RCC 7860 (cell line): ENCODE results near the gene MLANA.
A peak's percentile ranks its signal among the peaks of the same experiment; 100 is the strongest.

ENCODE experiments used
- DNase-seq: peaks from one replicate; pipeline ENCODE4 v3.0.0-alpha.2; 2015; ENCODE audit warnings: low spot score
- FAIRE-seq: peaks from 2 replicates; lab custom pipeline; 2012; peaks lifted over from hg19 to GRCh38; lab: Jason Lieb, UNC

MLANA gene

GRCh38 chr9:5897851-5898250 lies 7.2 kb downstream of the MLANA start:
- FAIRE-seq (no peak), DNase-seq (no peak)

GRCh38 chr9:5899292-5899691 lies 8.6 kb downstream of the MLANA start:
- no peak for DNase-seq
- FAIRE-seq: no peak

GRCh38 chr9:5900622-5901021 lies 9.9 kb downstream of the MLANA start:
- no peak for FAIRE-seq
- DNase-seq: no peak

GRCh38 chr9:5902377-5902776 lies 11.7 kb downstream of the MLANA start:
- FAIRE-seq (no peak), DNase-seq (no peak)

- DNase-seq (no peak), FAIRE-seq (no peak)
Observed at GRCh38 chr9:5908918-5909317, 18.2 kb downstream of the MLANA start.

- DNase-seq: peak; percentile 26
- FAIRE-seq: peak; percentile 82
Observed at GRCh38 chr9:5909976-5910375, 19.3 kb downstream of the MLANA start.

GRCh38 chr9:5910413-5911057 lies 19.8 kb downstream of the MLANA start:
- FAIRE-seq: no peak
- no peak for DNase-seq

GRCh38 chr9:5915438-5915837 lies 24.7 kb downstream of the MLANA start:
- no peak for FAIRE-seq
- no peak for DNase-seq

- DNase-seq: no peak
- FAIRE-seq: no peak
Observed at GRCh38 chr9:5917273-5917672, 26.6 kb downstream of the MLANA start.

- FAIRE-seq (no peak), DNase-seq (no peak)
Observed at GRCh38 chr9:5917888-5918287, 27.2 kb downstream of the MLANA start.

GRCh38 chr9:5918460-5918859 lies 27.8 kb downstream of the MLANA start:
- FAIRE-seq (no peak), DNase-seq (no peak)

- DNase-seq (no peak), FAIRE-seq (no peak)
Observed at GRCh38 chr9:5920860-5921328, 30.2 kb downstream of the MLANA start.

- peak; percentile 14 for DNase-seq
Observed at GRCh38 chr9:5922192-5922591, 31.5 kb downstream of the MLANA start.

GRCh38 chr9:5931657-5932056 lies 41.0 kb downstream of the MLANA start:
- no peak for FAIRE-seq
- DNase-seq: no peak

More at GRCh38 chr9:5922192-5922591, 31.5 kb downstream of the MLANA start:
- FAIRE-seq: peak; percentile 71

GRCh38 chr9:5938449-5938848 lies 47.8 kb downstream of the MLANA start:
- FAIRE-seq: no peak
- DNase-seq: no peak

- no peak for FAIRE-seq
Observed at GRCh38 chr9:5939530-5939929, 48.8 kb downstream of the MLANA start.

GRCh38 chr9:5941214-5941613 lies 50.5 kb downstream of the MLANA start:
- DNase-seq: no peak
- no peak for FAIRE-seq

More at GRCh38 chr9:5939530-5939929, 48.8 kb downstream of the MLANA start:
- no peak for DNase-seq

GRCh38 chr9:5945112-5945511 lies 54.4 kb downstream of the MLANA start:
- FAIRE-seq: no peak
- no peak for DNase-seq

- FAIRE-seq (peak; percentile 80), DNase-seq (peak; percentile 8)
Observed at GRCh38 chr9:5947912-5948311, 57.2 kb downstream of the MLANA start.

- DNase-seq (peak; percentile 28), FAIRE-seq (peak; percentile 74)
Observed at GRCh38 chr9:5949103-5949699, 58.5 kb downstream of the MLANA start.

- DNase-seq: no peak
Observed at GRCh38 chr9:5950261-5950660, 59.6 kb downstream of the MLANA start.

GRCh38 chr9:5951686-5952211 lies 61.1 kb downstream of the MLANA start:
- no peak for DNase-seq
- no peak for FAIRE-seq

More at GRCh38 chr9:5950261-5950660, 59.6 kb downstream of the MLANA start:
- peak; percentile 56 for FAIRE-seq
